HG03139 (cell line): ENCODE data around the gene CYP3A4.
"Not testable (repeated sequence)": the region's sequence is repeated elsewhere in the genome, so short reads cannot be mapped to it uniquely, and the experiment has no call there.

Experiments used
- ATAC-seq: cut with Tn5 transposase; IDR thresholded peaks from one replicate; pipeline ENCODE4 v1.9.1; 2021; ENCODE audit not compliant: unreplicated experiment

CYP3A4 gene

GRCh38 chr7:99793443-99793842 is 9.5 kb upstream of the CYP3A4 start:
- ATAC-seq, result no peak

- no peak for ATAC-seq
These were observed 9.0 kb upstream of the CYP3A4 start for GRCh38 chr7:99792967-99793366.

GRCh38 chr7:99791667-99792369 is 7.8 kb upstream of the CYP3A4 start:
- ATAC-seq, result no peak

- no peak for ATAC-seq
These were observed 7.0 kb upstream of the CYP3A4 start for GRCh38 chr7:99791021-99791420.

- no peak for ATAC-seq
These were observed 6.4 kb upstream of the CYP3A4 start for GRCh38 chr7:99790407-99790806.

- no peak for ATAC-seq
These were observed 5.6 kb upstream of the CYP3A4 start for GRCh38 chr7:99789441-99790070.

GRCh38 chr7:99788554-99788953 is 4.6 kb upstream of the CYP3A4 start:
- ATAC-seq, result no peak

GRCh38 chr7:99786726-99787335 is 2.8 kb upstream of the CYP3A4 start:
- no peak for ATAC-seq

GRCh38 chr7:99785654-99786053 is 1.7 kb upstream of the CYP3A4 start:
- ATAC-seq, result not testable (repeated sequence)

- ATAC-seq, result no peak
These were observed 1.7 kb downstream of the CYP3A4 start for GRCh38 chr7:99782012-99782953.

- no peak for ATAC-seq
These were observed 3.4 kb downstream of the CYP3A4 start for GRCh38 chr7:99780588-99780987.

- ATAC-seq, result no peak
These were observed 4.0 kb downstream of the CYP3A4 start for GRCh38 chr7:99779949-99780348.

GRCh38 chr7:99778880-99779279 is 5.1 kb downstream of the CYP3A4 start:
- no peak for ATAC-seq

- ATAC-seq, result not testable (repeated sequence)
These were observed 10.6 kb downstream of the CYP3A4 start for GRCh38 chr7:99773395-99773794.

- ATAC-seq, result no peak
These were observed 11.4 kb downstream of the CYP3A4 start for GRCh38 chr7:99772565-99772964.

GRCh38 chr7:99769494-99769893 is 14.5 kb downstream of the CYP3A4 start:
- not testable (repeated sequence) for ATAC-seq

- peak; percentile 57 for ATAC-seq
These were observed 15.5 kb downstream of the CYP3A4 start for GRCh38 chr7:99768471-99768870.

- ATAC-seq, result no peak
These were observed 16.3 kb downstream of the CYP3A4 start for GRCh38 chr7:99767662-99768061.

- ATAC-seq, result no peak
These were observed 17.4 kb downstream of the CYP3A4 start for GRCh38 chr7:99766484-99767099.

GRCh38 chr7:99764478-99764877 is 19.5 kb downstream of the CYP3A4 start:
- no peak for ATAC-seq
